HG02759 (cell line): ENCODE results near the gene MBOAT1.
"Not testable (repeated sequence)": the region's sequence is repeated elsewhere in the genome, so short reads cannot be mapped to it uniquely, and the experiment has no call there.

ENCODE experiments used
- ATAC-seq: cut with Tn5 transposase; IDR thresholded peaks from one replicate; pipeline ENCODE4 v1.9.1; 2021; ENCODE audit warnings: mild to moderate bottlenecking, moderate library complexity; ENCODE audit not compliant: unreplicated experiment

MBOAT1 gene

GRCh38 chr6:20142866-20143265 lies 69.4 kb downstream of the MBOAT1 start:
- no peak for ATAC-seq

- ATAC-seq = no peak
Observed at GRCh38 chr6:20141931-20142330, 70.3 kb downstream of the MBOAT1 start.

- ATAC-seq = not testable (repeated sequence)
Observed at GRCh38 chr6:20139127-20139963, 72.9 kb downstream of the MBOAT1 start.

GRCh38 chr6:20137837-20138236 lies 74.4 kb downstream of the MBOAT1 start:
- ATAC-seq = no peak

GRCh38 chr6:20137240-20137639 lies 75.0 kb downstream of the MBOAT1 start:
- ATAC-seq = no peak

- no peak for ATAC-seq
Observed at GRCh38 chr6:20135677-20136268, 76.5 kb downstream of the MBOAT1 start.

GRCh38 chr6:20134613-20135012 lies 77.7 kb downstream of the MBOAT1 start:
- no peak for ATAC-seq

- no peak for ATAC-seq
Observed at GRCh38 chr6:20129290-20130088, 82.8 kb downstream of the MBOAT1 start.

GRCh38 chr6:20128018-20128417 lies 84.3 kb downstream of the MBOAT1 start:
- ATAC-seq = no peak

- peak; percentile 92 for ATAC-seq
Observed at GRCh38 chr6:20126789-20127653, 85.2 kb downstream of the MBOAT1 start.

- no peak for ATAC-seq
Observed at GRCh38 chr6:20126102-20126752, 86.0 kb downstream of the MBOAT1 start.

- no peak for ATAC-seq
Observed at GRCh38 chr6:20124545-20124944, 87.7 kb downstream of the MBOAT1 start.

- no peak for ATAC-seq
Observed at GRCh38 chr6:20119485-20119884, 92.8 kb downstream of the MBOAT1 start.

- ATAC-seq = no peak
Observed at GRCh38 chr6:20118892-20119291, 93.4 kb downstream of the MBOAT1 start.

- peak; percentile 81 for ATAC-seq
Observed at GRCh38 chr6:20117474-20117873, 94.8 kb downstream of the MBOAT1 start.

GRCh38 chr6:20116792-20117191 lies 95.5 kb downstream of the MBOAT1 start:
- ATAC-seq = no peak

- ATAC-seq = no peak
Observed at GRCh38 chr6:20115246-20115980, 96.9 kb downstream of the MBOAT1 start.

GRCh38 chr6:20113649-20114224 lies 98.5 kb downstream of the MBOAT1 start:
- ATAC-seq = no peak

- ATAC-seq = no peak
Observed at GRCh38 chr6:20112841-20113240, 99.4 kb downstream of the MBOAT1 start.
